HEK293 (cell line): ENCODE results near the gene LCA5L.

Source experiments
- HOXC10 ChIP-seq: sonication (generic); formaldehyde crosslinking; IDR thresholded peaks from 2 replicates; pipeline ENCODE4 v1.8.1; 2023; ENCODE audit warnings: mild to moderate bottlenecking, missing genetic modification reagents
- OVOL3 ChIP-seq: fragments of 450-650 bp; formaldehyde crosslinking; IDR thresholded peaks from 2 replicates; pipeline ENCODE4 v1.5.1; 2016; ENCODE audit warnings: missing biosample characterization, missing genetic modification characterization
- ZBTB1 ChIP-seq: fragments of 450-650 bp; formaldehyde crosslinking; IDR thresholded peaks from 2 replicates; pipeline ENCODE4 v1.5.1; 2016; ENCODE audit warnings: missing biosample characterization, missing genetic modification characterization
- ZBTB17 ChIP-seq: fragments of 450-650 bp; formaldehyde crosslinking; IDR thresholded peaks from 2 replicates; pipeline ENCODE4 v1.5.1; 2016; ENCODE audit warnings: missing biosample characterization, missing genetic modification characterization
- ZFP37 ChIP-seq: fragments of 450-650 bp; formaldehyde crosslinking; IDR thresholded peaks from 2 replicates; pipeline ENCODE4 v1.5.1; 2016; ENCODE audit warnings: missing biosample characterization, missing genetic modification characterization
- ZNF169 ChIP-seq: fragments of 450-650 bp; formaldehyde crosslinking; IDR thresholded peaks from 2 replicates; pipeline ENCODE4 v1.5.1; 2016; ENCODE audit warnings: missing biosample characterization, missing genetic modification characterization
- ZNF23 ChIP-seq: fragments of 450-650 bp; formaldehyde crosslinking; IDR thresholded peaks from 2 replicates; pipeline ENCODE4 v1.5.1; 2016; ENCODE audit warnings: missing biosample characterization, missing genetic modification characterization, borderline replicate concordance
- ZNF449 ChIP-seq: fragments of 450-650 bp; formaldehyde crosslinking; IDR thresholded peaks from 2 replicates; pipeline ENCODE4 v1.5.1; 2017; ENCODE audit warnings: missing biosample characterization, mild to moderate bottlenecking, missing genetic modification characterization, moderate library complexity
- ZNF677 ChIP-seq: fragments of 450-650 bp; IDR thresholded peaks from 2 replicates; pipeline ENCODE4 v1.5.0; 2018; ENCODE audit warnings: missing biosample characterization, mild to moderate bottlenecking, missing genetic modification characterization, moderate library complexity
- TF ChIP-seq, protein P1 (sequence below): sonication (generic); formaldehyde crosslinking; IDR thresholded peaks from 2 replicates; pipeline ENCODE4 v1.8.1; 2022; ENCODE audit warnings: mild to moderate bottlenecking, moderate library complexity, missing genetic modification reagents
- TF ChIP-seq, protein P2 (sequence below): fragments of 450-650 bp; formaldehyde crosslinking; IDR thresholded peaks from 2 replicates; pipeline ENCODE4 v1.5.1; 2016; ENCODE audit warnings: missing biosample characterization, missing genetic modification characterization
- TF ChIP-seq, protein P3 (sequence below): fragments of 450-650 bp; formaldehyde crosslinking; IDR thresholded peaks from 2 replicates; pipeline ENCODE4 v1.5.1; 2016; ENCODE audit warnings: missing biosample characterization, missing genetic modification characterization
- TF ChIP-seq, protein P4 (sequence below): fragments of 450-650 bp; formaldehyde crosslinking; IDR thresholded peaks from 2 replicates; pipeline ENCODE4 v1.5.1; 2017; ENCODE audit warnings: missing biosample characterization, missing genetic modification characterization
- TF ChIP-seq, protein P5 (sequence below): fragments of 450-650 bp; formaldehyde crosslinking; IDR thresholded peaks from 2 replicates; pipeline ENCODE4 v1.5.1; 2016; ENCODE audit warnings: missing biosample characterization, missing genetic modification characterization

DNA sequence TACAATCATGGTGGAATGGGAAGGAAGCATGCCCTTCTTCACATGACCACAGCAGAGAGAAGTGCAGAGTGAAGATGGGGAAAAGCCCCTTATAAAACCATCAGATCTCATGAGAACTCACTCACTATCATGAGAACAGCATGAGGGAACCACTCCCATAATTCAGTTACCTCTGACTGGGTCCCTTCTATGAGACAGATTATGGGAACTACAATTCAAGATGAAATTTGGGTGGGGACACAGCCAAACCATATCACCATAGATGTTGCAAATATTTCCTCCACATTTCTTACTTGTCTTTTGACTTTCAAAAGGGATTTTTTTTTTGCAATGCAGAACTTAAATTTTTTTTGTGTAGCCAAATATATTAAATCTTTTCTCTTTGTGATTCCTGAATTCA lies 21.0 kb upstream of the LCA5L start:
- TF ChIP-seq, protein P1, sequence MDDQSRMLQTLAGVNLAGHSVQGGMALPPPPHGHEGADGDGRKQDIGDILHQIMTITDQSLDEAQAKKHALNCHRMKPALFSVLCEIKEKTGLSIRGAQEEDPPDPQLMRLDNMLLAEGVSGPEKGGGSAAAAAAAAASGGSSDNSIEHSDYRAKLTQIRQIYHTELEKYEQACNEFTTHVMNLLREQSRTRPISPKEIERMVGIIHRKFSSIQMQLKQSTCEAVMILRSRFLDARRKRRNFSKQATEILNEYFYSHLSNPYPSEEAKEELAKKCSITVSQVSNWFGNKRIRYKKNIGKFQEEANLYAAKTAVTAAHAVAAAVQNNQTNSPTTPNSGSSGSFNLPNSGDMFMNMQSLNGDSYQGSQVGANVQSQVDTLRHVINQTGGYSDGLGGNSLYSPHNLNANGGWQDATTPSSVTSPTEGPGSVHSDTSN (CRISPR knock-in tag) = no peak
- TF ChIP-seq, protein P2, sequence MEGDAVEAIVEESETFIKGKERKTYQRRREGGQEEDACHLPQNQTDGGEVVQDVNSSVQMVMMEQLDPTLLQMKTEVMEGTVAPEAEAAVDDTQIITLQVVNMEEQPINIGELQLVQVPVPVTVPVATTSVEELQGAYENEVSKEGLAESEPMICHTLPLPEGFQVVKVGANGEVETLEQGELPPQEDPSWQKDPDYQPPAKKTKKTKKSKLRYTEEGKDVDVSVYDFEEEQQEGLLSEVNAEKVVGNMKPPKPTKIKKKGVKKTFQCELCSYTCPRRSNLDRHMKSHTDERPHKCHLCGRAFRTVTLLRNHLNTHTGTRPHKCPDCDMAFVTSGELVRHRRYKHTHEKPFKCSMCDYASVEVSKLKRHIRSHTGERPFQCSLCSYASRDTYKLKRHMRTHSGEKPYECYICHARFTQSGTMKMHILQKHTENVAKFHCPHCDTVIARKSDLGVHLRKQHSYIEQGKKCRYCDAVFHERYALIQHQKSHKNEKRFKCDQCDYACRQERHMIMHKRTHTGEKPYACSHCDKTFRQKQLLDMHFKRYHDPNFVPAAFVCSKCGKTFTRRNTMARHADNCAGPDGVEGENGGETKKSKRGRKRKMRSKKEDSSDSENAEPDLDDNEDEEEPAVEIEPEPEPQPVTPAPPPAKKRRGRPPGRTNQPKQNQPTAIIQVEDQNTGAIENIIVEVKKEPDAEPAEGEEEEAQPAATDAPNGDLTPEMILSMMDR (tag by site-specific recombination) = no peak
- TF ChIP-seq, protein P3, sequence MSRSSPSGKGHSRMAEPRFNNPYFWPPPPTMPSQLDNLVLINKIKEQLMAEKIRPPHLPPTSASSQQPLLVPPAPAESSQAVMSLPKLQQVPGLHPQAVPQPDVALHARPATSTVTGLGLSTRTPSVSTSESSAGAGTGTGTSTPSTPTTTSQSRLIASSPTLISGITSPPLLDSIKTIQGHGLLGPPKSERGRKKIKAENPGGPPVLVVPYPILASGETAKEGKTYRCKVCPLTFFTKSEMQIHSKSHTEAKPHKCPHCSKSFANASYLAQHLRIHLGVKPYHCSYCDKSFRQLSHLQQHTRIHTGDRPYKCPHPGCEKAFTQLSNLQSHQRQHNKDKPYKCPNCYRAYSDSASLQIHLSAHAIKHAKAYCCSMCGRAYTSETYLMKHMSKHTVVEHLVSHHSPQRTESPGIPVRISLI (tag by site-specific recombination) = no peak
- TF ChIP-seq, protein P4, sequence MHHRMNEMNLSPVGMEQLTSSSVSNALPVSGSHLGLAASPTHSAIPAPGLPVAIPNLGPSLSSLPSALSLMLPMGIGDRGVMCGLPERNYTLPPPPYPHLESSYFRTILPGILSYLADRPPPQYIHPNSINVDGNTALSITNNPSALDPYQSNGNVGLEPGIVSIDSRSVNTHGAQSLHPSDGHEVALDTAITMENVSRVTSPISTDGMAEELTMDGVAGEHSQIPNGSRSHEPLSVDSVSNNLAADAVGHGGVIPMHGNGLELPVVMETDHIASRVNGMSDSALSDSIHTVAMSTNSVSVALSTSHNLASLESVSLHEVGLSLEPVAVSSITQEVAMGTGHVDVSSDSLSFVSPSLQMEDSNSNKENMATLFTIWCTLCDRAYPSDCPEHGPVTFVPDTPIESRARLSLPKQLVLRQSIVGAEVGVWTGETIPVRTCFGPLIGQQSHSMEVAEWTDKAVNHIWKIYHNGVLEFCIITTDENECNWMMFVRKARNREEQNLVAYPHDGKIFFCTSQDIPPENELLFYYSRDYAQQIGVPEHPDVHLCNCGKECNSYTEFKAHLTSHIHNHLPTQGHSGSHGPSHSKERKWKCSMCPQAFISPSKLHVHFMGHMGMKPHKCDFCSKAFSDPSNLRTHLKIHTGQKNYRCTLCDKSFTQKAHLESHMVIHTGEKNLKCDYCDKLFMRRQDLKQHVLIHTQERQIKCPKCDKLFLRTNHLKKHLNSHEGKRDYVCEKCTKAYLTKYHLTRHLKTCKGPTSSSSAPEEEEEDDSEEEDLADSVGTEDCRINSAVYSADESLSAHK = no peak
- TF ChIP-seq HOXC10 (CRISPR knock-in tag) (no peak), ZBTB1 (tag by site-specific recombination) (no peak), ZBTB17 (no peak), ZNF23 (tag by site-specific recombination) (no peak), ZNF677 (tag by site-specific recombination) (no peak), ZFP37 (tag by site-specific recombination) (no peak), ZNF169 (tag by site-specific recombination) (no peak), OVOL3 (tag by site-specific recombination) (no peak), ZNF449 (tag by site-specific recombination) (no peak)
- TF ChIP-seq, protein P5, sequence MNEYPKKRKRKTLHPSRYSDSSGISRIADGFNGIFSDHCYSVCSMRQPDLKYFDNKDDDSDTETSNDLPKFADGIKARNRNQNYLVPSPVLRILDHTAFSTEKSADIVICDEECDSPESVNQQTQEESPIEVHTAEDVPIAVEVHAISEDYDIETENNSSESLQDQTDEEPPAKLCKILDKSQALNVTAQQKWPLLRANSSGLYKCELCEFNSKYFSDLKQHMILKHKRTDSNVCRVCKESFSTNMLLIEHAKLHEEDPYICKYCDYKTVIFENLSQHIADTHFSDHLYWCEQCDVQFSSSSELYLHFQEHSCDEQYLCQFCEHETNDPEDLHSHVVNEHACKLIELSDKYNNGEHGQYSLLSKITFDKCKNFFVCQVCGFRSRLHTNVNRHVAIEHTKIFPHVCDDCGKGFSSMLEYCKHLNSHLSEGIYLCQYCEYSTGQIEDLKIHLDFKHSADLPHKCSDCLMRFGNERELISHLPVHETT (tag by site-specific recombination) = no peak
